Osteoblast (primary cell): ENCODE data around the gene AKT1S1. TPM values are rescaled to one million over a fixed set of nuclear protein-coding genes. Genes with fewer than 3 reads are reported as not detected.

Experiments used
- DNase-seq: peaks from one replicate; pipeline ENCODE4 v3.0.0; 2011; ENCODE audit warnings: low spot score, mixed read lengths; ENCODE audit not compliant: insufficient read length; ENCODE audit errors: missing footprints
- H2AFZ ChIP-seq: 2 replicates; pipeline ENCODE4 v1.6.0; 2011; ENCODE audit warnings: mild to moderate bottlenecking, low read length
- H3K27ac ChIP-seq: 2 replicates; pipeline ENCODE4 v1.5.1; 2011; ENCODE audit warnings: mild to moderate bottlenecking, low read depth, low read length, moderate library complexity
- H3K27me3 ChIP-seq: 2 replicates; pipeline ENCODE4 v1.6.0; 2012; ENCODE audit warnings: mild to moderate bottlenecking, control low read depth, inconsistent platforms, low read length, moderate library complexity; ENCODE audit not compliant: insufficient read depth
- H3K36me3 ChIP-seq: 2 replicates; pipeline ENCODE4 v1.5.1; 2011; ENCODE audit warnings: mild to moderate bottlenecking, low read length, control low read depth, moderate library complexity; ENCODE audit not compliant: insufficient read depth
- H3K4me1 ChIP-seq: 2 replicates; pipeline ENCODE4 v1.5.1; 2011; ENCODE audit warnings: mild to moderate bottlenecking, low read length, control low read depth, moderate library complexity; ENCODE audit not compliant: insufficient read depth
- H3K4me2 ChIP-seq: 2 replicates; pipeline ENCODE4 v1.6.0; 2011; ENCODE audit warnings: mild to moderate bottlenecking, low read length; ENCODE audit not compliant: insufficient read depth
- H3K4me3 ChIP-seq: fragments of 200-600 bp; sonication (generic); 3 replicates; pipeline ENCODE4 v1.5.1; 2012; ENCODE audit warnings: mild to moderate bottlenecking, low read length, inconsistent platforms; ENCODE audit not compliant: insufficient read depth
- H3K79me2 ChIP-seq: 2 replicates; pipeline ENCODE4 v1.6.0; 2012; ENCODE audit warnings: mild to moderate bottlenecking, low read length, control low read depth, inconsistent platforms; ENCODE audit not compliant: insufficient read depth
- H3K9me3 ChIP-seq: 2 replicates; pipeline ENCODE4 v1.5.1; 2011; ENCODE audit warnings: low read depth, low read length, control low read depth
- H4K20me1 ChIP-seq: 2 replicates; pipeline ENCODE4 v1.6.0; 2012; ENCODE audit warnings: mild to moderate bottlenecking, low read length, control low read depth; ENCODE audit not compliant: insufficient read depth
- total RNA-seq: library from RNA; depleted of rRNA; stranded (reverse); fragments of >200 nt; gene quantifications from 2 replicates; pipeline ENCODE4 v1.2.3, GENCODE V29; 2012
- TF ChIP-seq, protein P1 (sequence below): IDR thresholded peaks from 2 replicates; pipeline ENCODE4 v1.5.1; 2011; ENCODE audit warnings: mild to moderate bottlenecking, low read depth, low read length, moderate library complexity; ENCODE audit errors: extremely low read depth

The AKT1S1 gene
- total RNA-seq, 1 donor = 13.4 TPM

GRCh38 chr19:49846408-49846807 is 30.7 kb downstream of the AKT1S1 start:
- Histone ChIP-seq H2AFZ (no peak overlapping the region), H3K79me2 (peaks cover 9% of the 10 kb centered on the region), H3K27me3 (no peaks in the 10 kb centered on the region), H3K9me3 (no peaks in the 10 kb centered on the region), H3K36me3 (no peaks in the 10 kb centered on the region), H3K27ac (no peak overlapping the region), H3K4me1 (peaks cover 18% of the 10 kb centered on the region), H3K4me3 (no peak overlapping the region), H3K4me2 (no peak overlapping the region), H4K20me1 (peaks cover 11% of the 10 kb centered on the region)
- TF ChIP-seq, protein P1, sequence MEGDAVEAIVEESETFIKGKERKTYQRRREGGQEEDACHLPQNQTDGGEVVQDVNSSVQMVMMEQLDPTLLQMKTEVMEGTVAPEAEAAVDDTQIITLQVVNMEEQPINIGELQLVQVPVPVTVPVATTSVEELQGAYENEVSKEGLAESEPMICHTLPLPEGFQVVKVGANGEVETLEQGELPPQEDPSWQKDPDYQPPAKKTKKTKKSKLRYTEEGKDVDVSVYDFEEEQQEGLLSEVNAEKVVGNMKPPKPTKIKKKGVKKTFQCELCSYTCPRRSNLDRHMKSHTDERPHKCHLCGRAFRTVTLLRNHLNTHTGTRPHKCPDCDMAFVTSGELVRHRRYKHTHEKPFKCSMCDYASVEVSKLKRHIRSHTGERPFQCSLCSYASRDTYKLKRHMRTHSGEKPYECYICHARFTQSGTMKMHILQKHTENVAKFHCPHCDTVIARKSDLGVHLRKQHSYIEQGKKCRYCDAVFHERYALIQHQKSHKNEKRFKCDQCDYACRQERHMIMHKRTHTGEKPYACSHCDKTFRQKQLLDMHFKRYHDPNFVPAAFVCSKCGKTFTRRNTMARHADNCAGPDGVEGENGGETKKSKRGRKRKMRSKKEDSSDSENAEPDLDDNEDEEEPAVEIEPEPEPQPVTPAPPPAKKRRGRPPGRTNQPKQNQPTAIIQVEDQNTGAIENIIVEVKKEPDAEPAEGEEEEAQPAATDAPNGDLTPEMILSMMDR = no peak
- no peak for DNase-seq

GRCh38 chr19:49845414-49845813 is 31.7 kb downstream of the AKT1S1 start:
- peak; percentile 90 for DNase-seq
- no peak overlapping the region for H3K4me3 ChIP-seq
- H4K20me1 ChIP-seq = peaks cover 11% of the 10 kb centered on the region
- H3K27me3 ChIP-seq = no peaks in the 10 kb centered on the region
- peaks cover 18% of the 10 kb centered on the region for H3K4me1 ChIP-seq
- no peak overlapping the region for H3K27ac ChIP-seq
- H3K9me3 ChIP-seq = no peaks in the 10 kb centered on the region
- peaks cover 8% of the 10 kb centered on the region for H3K36me3 ChIP-seq
- TF ChIP-seq, protein P1 = no peak
- no peak overlapping the region for H2AFZ ChIP-seq
- H3K79me2 ChIP-seq = peaks cover 9% of the 10 kb centered on the region
- H3K4me2 ChIP-seq = no peak overlapping the region

DNA sequence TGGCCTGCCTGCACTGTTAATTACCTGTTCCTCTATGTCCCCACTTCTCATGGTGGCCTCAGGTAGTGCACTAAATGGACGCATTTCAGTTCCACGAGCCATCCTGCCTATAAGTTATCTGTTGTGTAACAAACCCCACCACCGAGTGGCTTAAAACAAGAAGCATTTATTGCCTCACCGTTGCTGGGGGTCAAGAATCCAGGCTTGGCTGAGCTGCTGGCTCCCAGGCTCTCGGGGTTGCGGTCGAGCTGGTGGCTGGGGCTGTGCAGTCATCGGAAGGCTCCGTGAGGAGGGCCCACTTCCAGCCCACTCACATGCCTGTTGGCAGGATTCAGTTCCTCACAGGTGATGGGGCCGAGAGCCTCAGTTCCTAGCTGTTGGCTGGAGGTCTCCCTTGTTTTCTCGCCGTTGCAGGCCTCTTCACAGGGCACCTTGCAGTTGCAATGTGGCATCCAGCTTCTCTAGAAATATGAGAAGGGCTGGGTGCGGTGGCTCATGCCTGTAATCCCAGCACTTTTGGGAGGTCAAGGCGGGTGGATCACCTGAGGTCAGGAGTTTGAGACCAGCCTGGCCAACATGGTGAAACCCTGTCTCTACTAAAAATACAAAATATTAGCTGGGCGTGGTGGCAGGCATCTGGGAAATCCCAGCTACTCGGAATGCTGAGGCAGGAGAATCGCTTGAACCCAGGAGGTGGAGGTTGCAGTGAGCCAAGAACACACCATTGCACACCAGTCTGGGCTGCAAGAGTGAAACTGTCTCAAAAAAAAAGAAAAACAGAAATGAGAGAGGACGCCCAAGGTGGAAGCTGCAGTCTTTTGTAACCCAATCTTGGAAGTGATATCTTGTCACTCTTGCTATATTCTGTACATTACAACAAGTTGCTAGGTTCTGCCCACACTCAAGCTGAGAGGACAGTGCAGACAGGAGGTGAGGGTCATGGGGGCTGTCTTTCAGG is 32.7 kb downstream of the AKT1S1 start:
- H3K79me2 ChIP-seq = peaks cover under 1% of the 10 kb centered on the region
- H3K4me3 ChIP-seq = no peak overlapping the region
- H3K4me1 ChIP-seq = peaks cover 13% of the 10 kb centered on the region
- H3K27me3 ChIP-seq = no peaks in the 10 kb centered on the region
- no peak overlapping the region for H3K4me2 ChIP-seq
- TF ChIP-seq, protein P1 = no peak
- DNase-seq = no peak
- no peak overlapping the region for H2AFZ ChIP-seq
- peaks cover 14% of the 10 kb centered on the region for H3K36me3 ChIP-seq
- H4K20me1 ChIP-seq = peaks cover 6% of the 10 kb centered on the region
- H3K9me3 ChIP-seq = no peaks in the 10 kb centered on the region
- H3K27ac ChIP-seq = no peak overlapping the region

GRCh38 chr19:49843265-49843664 is 33.9 kb downstream of the AKT1S1 start:
- no peaks in the 10 kb centered on the region for H3K9me3 ChIP-seq
- no peaks in the 10 kb centered on the region for H3K27me3 ChIP-seq
- TF ChIP-seq, protein P1 = no peak
- no peak overlapping the region for H3K4me2 ChIP-seq
- no peak overlapping the region for H2AFZ ChIP-seq
- no peaks in the 10 kb centered on the region for H3K79me2 ChIP-seq
- no peak for DNase-seq
- H4K20me1 ChIP-seq = peaks cover 6% of the 10 kb centered on the region
- no peak overlapping the region for H3K4me3 ChIP-seq
- H3K36me3 ChIP-seq = peaks cover 26% of the 10 kb centered on the region
- no peak overlapping the region for H3K27ac ChIP-seq
- peaks cover 6% of the 10 kb centered on the region for H3K4me1 ChIP-seq
